ENCODE measurements around the gene TDRD10.

DNA sequence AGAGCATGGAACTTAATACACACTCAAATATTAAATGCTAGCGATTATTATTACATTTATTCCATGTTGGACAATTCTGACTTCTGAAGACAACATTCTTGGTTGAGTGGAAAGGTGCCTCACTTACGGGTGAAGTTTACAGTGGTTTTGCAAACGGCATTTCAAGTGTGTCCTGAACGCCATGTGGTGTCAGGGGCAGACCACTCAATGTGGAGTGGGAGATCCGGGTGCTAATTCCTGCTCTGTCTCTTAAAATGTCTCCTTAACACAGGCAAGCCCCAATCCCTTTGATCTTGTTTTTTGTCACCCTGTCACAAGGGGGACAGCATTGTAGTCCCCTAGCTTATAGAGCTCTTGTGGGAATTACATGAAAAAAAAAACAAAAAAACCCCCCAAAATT, 5.6 kb upstream of the TDRD10 start:
- no peak for TF ChIP-seq POLR2A (IDR thresholded peaks at IDR 0.05)
- TF ChIP-seq, protein P1, sequence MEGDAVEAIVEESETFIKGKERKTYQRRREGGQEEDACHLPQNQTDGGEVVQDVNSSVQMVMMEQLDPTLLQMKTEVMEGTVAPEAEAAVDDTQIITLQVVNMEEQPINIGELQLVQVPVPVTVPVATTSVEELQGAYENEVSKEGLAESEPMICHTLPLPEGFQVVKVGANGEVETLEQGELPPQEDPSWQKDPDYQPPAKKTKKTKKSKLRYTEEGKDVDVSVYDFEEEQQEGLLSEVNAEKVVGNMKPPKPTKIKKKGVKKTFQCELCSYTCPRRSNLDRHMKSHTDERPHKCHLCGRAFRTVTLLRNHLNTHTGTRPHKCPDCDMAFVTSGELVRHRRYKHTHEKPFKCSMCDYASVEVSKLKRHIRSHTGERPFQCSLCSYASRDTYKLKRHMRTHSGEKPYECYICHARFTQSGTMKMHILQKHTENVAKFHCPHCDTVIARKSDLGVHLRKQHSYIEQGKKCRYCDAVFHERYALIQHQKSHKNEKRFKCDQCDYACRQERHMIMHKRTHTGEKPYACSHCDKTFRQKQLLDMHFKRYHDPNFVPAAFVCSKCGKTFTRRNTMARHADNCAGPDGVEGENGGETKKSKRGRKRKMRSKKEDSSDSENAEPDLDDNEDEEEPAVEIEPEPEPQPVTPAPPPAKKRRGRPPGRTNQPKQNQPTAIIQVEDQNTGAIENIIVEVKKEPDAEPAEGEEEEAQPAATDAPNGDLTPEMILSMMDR (IDR thresholded peaks at IDR 0.05 in 4 of 5, conservative IDR thresholded peaks at IDR 0.05 in 1 of 5), result no peak

Measured in gastrocnemius medialis (tissue), 4 donors.